ENCODE data around the gene MAGOHB.
"Not testable (repeated sequence)": the region's sequence is repeated elsewhere in the genome, so short reads cannot be mapped to it uniquely, and the experiment has no call there.

The MAGOHB gene

GRCh38 chr12:10613349-10614055 lies at the start of gene MAGOHB:
MAGOHB (minus strand) TSS chr12:10613609; CDS start chr12:10613532, 77 bp downstream.
- DNase-seq (ENCODE audit: low read depth, low spot score), result peak; percentile 89
- H3K27ac ChIP-seq, result peak within 1 kb of the TSS; percentile 77

GRCh38 chr12:10661338-10661737 lies 47.9 kb upstream of the MAGOHB start:
- peak overlapping the region; percentile 38 for H3K27ac ChIP-seq
- peak; percentile 57 for DNase-seq (ENCODE audit: low read depth, low spot score)

- no peak overlapping the region for H3K27ac ChIP-seq
- DNase-seq (ENCODE audit: low read depth, low spot score), result no peak
Observed at GRCh38 chr12:10654003-10654402, 40.6 kb upstream of the MAGOHB start.

- DNase-seq (ENCODE audit: low read depth, low spot score), result no peak
- H3K27ac ChIP-seq, result no peak overlapping the region
Observed at GRCh38 chr12:10652192-10652591, 38.8 kb upstream of the MAGOHB start.

- DNase-seq (ENCODE audit: low read depth, low spot score), result not testable (repeated sequence)
Observed at GRCh38 chr12:10646576-10646975, 33.2 kb upstream of the MAGOHB start.

GRCh38 chr12:10645910-10646309 lies 32.5 kb upstream of the MAGOHB start:
- no peak for DNase-seq (ENCODE audit: low read depth, low spot score)
- H3K27ac ChIP-seq, result no peak overlapping the region

More at GRCh38 chr12:10646576-10646975, 33.2 kb upstream of the MAGOHB start:
- not testable (repeated sequence) for H3K27ac ChIP-seq

GRCh38 chr12:10641735-10642500 lies 28.5 kb upstream of the MAGOHB start:
- H3K27ac ChIP-seq, result peak overlapping the region; percentile 85
- DNase-seq (ENCODE audit: low read depth, low spot score), result peak; percentile 44

- DNase-seq (ENCODE audit: low read depth, low spot score), result no peak
- H3K27ac ChIP-seq, result no peak overlapping the region
Observed at GRCh38 chr12:10638728-10639127, 25.3 kb upstream of the MAGOHB start.

- DNase-seq (ENCODE audit: low read depth, low spot score), result no peak
- peak overlapping the region; percentile 22 for H3K27ac ChIP-seq
Observed at GRCh38 chr12:10636611-10637010, 23.2 kb upstream of the MAGOHB start.

- H3K27ac ChIP-seq, result peak overlapping the region; percentile 22
- no peak for DNase-seq (ENCODE audit: low read depth, low spot score)
Observed at GRCh38 chr12:10636124-10636523, 22.7 kb upstream of the MAGOHB start.

- DNase-seq (ENCODE audit: low read depth, low spot score), result no peak
- H3K27ac ChIP-seq, result no peak overlapping the region
Observed at GRCh38 chr12:10635306-10635705, 21.9 kb upstream of the MAGOHB start.

GRCh38 chr12:10634427-10634826 lies 21.0 kb upstream of the MAGOHB start:
- peak overlapping the region; percentile 6 for H3K27ac ChIP-seq
- DNase-seq (ENCODE audit: low read depth, low spot score), result no peak

GRCh38 chr12:10633541-10633940 lies 20.1 kb upstream of the MAGOHB start:
- no peak for DNase-seq (ENCODE audit: low read depth, low spot score)
- no peak overlapping the region for H3K27ac ChIP-seq

GRCh38 chr12:10632226-10632625 lies 18.8 kb upstream of the MAGOHB start:
- no peak overlapping the region for H3K27ac ChIP-seq
- no peak for DNase-seq (ENCODE audit: low read depth, low spot score)

- no peak for DNase-seq (ENCODE audit: low read depth, low spot score)
- H3K27ac ChIP-seq, result no peak overlapping the region
Observed at GRCh38 chr12:10624605-10625004, 11.2 kb upstream of the MAGOHB start.

GRCh38 chr12:10623131-10623530 lies 9.7 kb upstream of the MAGOHB start:
- H3K27ac ChIP-seq, result no peak overlapping the region
- no peak for DNase-seq (ENCODE audit: low read depth, low spot score)

- H3K27ac ChIP-seq, result no peak overlapping the region
- DNase-seq (ENCODE audit: low read depth, low spot score), result no peak
Observed at GRCh38 chr12:10621278-10621677, 7.9 kb upstream of the MAGOHB start.

GRCh38 chr12:10620078-10620779 lies 6.8 kb upstream of the MAGOHB start:
- no peak overlapping the region for H3K27ac ChIP-seq

GRCh38 chr12:10618338-10618987 lies 5.1 kb upstream of the MAGOHB start:
- H3K27ac ChIP-seq, result peak overlapping the region; percentile 89
- peak; percentile 49 for DNase-seq (ENCODE audit: low read depth, low spot score)

More at GRCh38 chr12:10620078-10620779, 6.8 kb upstream of the MAGOHB start:
- DNase-seq (ENCODE audit: low read depth, low spot score), result no peak

- peak overlapping the region; percentile 89 for H3K27ac ChIP-seq
- DNase-seq (ENCODE audit: low read depth, low spot score), result no peak
Observed at GRCh38 chr12:10617863-10618262, 4.5 kb upstream of the MAGOHB start.

Data from epithelial cell of prostate (primary cell).